NCI-H2107 (cell line): ENCODE results near the gene ESRRG.
"Not testable (repeated sequence)": the region's sequence is repeated elsewhere in the genome, so short reads cannot be mapped to it uniquely, and the experiment has no call there.

Source experiments
- DNase-seq: peaks from one replicate; lab custom pipeline; 2025; lab: John Stamatoyannopoulos, UW

Gene ESRRG

DNA sequence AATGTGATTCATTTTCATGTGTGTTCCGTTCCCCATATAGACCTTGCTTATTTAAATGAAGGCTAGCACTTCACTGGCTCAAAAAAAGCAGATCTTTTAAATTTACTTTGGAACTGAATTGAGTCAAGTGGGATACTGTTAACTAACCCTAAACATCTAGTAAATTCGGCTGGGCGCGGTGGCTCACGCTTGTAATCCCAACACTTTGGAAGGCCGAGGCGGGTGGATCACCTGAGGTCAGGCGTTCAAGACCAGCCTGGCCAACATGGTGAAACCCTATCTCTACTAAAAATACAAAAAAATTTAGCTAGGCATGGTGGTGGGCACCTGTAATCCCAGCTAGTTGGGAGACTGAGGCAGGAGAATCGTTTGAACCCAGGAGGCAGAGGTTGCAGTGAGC lies 19.2 kb downstream of the ESRRG start:
- DNase-seq, result not testable (repeated sequence)

DNA sequence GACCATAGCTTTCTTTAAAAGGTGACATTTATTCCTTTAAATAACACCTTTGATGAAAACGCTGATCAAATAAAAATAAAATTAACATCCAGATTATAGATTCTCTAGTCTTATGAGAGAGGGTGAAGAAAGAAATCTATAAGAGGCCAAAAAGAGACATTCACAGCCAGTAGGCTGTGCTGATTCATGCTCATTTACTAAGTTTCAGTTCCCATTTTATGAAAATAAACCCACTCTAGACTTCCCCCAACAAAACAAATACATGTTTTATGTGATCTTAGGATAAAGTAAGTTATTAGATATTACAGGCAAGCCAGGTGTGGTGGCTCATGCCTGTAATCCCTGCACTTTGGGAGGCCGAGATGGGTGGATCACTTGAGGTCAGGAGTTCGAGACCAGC lies 21.1 kb downstream of the ESRRG start:
- DNase-seq, result no peak

DNA sequence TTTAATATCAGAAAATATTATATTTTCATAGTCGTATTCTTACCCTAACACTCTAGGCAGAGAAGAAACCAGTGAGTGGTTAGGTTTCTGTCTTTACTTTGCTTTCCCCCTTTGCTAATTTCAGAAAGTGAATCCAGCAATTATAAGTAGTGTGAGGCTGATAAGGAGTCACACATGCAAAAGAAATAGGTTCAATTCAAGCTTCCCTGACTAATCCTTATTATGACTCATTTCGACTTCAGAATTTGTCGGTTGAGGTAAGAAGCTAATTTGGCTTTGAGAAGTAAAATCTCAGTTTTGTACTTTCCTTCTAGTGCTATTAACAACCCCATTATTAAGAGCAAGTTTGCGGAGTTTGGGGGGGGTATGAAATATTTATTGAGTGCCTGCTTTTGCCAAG lies 22.4 kb downstream of the ESRRG start:
- DNase-seq, result no peak

DNA sequence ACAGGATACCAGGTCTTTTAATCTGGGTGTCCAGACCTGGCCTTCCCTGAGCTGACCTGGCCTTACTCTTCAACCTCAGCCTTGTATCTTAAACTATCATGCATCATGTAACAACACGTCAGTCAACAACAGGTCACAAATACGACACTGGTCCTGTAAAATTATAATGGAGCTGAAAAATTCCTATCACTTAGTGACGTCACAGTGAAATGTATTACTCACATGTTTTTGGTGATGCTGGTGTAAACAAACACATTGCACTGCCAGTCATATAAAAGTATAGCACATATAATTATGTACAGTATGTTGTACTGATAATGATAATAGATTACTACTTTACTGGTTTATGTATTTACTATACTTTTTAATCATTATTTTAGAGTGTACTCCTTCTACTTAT lies 31.5 kb downstream of the ESRRG start:
- no peak for DNase-seq

DNA sequence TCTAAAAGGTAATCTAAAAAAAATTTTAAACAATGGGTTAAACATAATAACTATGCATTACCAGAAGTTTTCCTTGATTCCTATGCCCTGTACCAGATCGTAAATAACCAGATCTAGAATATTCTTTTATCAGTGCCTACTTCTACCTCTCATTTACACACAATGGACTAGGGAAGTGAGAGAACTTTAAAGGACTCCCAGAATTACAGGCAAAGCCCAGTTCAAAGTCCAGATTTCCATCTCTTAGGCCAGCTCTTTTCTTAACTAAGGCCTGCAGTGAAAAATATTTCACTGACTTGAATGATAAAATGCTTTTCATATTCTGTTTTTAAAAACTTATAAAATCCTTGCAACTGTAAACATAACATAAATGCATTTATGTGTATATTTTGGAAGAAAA lies 32.6 kb downstream of the ESRRG start:
- no peak for DNase-seq

DNA sequence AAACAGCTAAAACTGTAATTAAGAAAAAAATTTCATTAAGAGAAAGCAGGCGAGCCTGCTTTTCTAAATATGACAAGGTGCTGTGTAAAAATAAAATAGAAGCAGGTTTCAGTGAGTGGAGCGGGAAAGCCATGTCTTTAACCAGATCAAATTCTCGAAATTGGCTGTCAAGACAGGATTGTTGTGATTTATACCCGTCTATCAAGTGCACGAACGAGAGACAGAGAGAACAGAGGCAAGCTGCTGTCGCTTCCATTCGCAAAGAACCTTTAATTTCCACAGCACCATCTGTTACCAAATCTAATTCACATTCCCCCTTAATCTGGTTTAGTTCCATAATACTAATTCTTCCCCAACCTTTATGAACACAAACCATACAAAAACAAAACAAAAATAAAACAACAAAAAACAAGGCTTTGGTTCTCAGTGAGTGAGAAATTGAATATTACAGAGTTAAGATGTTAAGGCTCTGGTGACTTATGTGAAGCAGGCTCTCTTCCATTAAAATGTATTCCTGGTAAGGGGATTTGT lies 35.0 kb downstream of the ESRRG start:
- DNase-seq, result no peak

DNA sequence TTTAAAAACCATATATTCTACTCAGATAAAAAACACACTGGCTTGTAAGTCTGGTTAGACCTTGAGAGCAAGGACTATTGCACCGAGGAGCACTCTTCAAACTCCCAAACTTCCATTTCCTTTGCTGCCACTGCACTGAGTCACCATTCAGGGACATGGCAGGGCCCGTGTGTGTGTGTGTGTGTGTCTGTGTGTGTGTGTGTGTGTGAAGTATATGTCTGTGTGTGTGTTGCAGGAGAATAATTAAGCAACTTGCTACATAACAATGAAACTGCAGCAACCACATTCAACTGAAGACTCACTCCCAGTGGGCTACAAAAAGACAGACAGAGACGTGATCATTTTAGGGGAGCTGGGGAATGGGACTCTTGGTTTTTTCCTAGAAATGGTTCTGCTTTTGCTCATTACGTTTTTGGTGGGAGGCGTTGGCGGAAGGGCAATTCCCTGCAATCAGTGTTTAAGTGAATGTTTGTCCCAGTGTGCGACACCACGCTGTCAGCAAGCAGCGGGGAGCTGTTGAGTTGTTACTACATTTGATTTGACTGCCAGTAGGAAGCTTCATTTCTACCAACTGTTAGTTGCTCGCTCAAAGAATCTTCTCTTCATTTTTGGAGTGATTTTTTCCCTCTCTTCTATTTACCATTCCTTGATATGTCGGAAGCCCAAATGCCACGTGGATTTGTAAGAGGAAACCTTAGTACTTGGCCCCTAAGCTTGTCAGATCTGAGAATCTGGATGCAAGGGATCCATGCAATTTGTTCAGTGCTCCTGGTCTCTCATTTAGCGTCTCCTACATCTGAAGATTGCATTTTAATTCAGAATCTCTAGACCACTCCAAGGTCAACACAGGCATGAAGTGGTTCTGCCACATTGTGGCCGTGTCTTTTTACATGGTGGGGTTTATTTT lies 36.1 kb downstream of the ESRRG start:
- DNase-seq, result no peak

DNA sequence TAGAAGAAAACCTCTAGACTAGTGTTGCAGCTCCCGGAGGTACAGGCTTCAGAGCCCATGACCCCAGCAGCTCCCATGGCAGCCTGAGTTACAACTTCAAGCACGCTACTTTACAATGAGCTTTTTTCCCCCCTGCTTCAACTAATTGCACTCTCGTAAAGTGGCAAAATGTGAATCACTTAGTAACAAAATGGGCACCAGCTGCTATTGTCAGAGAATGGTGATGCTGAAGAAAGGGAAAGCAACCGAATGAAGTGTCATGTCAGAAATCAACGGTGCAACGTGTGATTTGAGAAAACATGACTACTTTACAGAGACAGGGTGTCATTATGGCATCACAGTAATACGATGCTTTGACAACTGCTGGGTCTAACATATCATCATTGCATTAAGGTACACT lies 40.5 kb downstream of the ESRRG start:
- peak; percentile 79 for DNase-seq

DNA sequence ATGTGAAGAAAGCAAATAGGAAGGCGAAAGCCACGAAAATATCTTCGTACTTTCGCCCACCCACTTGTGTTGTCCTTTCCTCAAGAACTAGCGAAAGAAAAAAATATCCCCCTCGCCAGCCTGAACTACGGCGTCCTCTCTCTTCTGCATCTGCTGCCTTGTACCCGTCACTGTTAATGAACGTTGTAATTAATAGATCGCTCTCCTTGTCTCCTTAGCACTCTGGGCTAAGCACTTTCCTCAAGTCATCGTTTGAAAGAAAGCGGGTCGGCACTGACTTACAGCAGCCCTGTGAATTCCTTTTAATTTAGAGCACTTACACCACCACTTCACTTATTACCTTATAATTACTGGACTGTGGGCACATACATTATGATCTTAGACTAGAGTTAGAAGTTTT lies 44.1 kb downstream of the ESRRG start:
- no peak for DNase-seq

DNA sequence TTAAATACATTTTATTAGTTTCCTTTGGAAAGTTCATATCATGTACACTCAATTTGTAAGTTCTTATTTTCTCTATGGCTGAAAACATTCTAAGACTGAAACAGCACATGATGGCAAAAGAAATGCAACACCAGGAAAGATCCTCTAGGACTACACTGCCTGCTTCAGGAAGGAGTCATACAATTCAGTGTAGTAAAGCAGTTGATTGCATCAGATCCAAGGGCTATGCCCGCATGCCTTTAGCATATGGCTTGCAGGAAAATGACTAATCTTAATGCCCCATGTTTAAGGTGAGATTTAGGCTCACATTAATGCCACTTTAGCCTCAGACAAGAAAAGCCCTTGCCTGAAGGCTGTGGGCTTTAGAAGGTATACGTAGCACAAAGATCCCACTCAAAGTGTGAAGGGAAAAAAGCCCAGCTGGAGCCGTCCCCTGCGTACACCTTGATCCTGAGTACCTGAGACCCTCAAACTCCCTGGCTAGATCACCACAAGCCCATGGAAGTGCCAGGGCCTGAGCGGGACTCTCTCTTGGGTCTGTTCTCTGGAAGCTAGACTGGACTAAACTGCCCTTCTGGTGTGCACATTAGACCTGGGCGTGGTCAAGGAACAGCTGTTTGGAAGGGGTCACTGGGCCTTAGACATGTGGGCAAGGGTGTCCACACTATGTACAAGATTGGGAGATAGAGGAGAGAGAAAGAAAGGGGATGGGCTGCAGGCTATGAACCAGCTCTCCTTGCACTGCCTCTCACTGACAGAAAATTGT lies 52.9 kb downstream of the ESRRG start:
- no peak for DNase-seq

DNA sequence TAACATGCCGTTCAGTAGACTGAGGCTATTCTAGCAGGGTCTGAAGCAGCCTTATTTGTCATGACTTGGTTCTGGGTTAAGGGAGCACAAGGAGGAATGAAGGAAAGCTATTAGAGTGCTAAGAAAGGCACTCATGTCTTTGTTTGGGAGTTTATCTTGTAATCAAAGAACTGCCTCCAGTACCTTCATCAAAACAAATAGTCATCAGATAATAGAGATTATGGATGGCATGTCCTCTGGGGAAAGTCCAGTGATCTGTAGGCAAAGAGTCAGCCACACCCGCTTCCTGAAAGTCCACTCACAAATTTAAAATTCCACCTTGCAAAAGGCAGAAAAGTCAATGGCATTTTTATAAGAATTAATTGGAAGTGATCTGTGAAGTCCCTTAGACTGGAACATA lies 56.8 kb downstream of the ESRRG start:
- DNase-seq, result no peak

DNA sequence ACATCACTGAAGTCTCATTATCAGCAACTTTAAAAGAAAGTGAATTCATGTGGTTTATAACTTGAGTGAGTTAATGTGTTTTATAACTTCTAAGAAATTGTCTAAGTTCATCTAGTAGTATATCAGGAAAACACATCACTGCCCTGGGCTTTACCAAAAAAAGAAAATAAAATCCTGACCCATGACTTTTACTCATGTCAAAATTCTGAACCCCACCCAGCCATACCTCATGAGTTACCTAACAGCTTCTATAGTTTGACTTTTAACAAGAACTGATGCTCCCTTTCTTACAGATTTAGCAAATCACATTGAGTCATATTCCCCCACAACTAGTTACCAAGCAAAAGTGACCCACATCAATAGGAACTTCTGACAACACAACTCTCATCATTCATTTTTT lies 57.4 kb downstream of the ESRRG start:
- DNase-seq, result no peak

DNA sequence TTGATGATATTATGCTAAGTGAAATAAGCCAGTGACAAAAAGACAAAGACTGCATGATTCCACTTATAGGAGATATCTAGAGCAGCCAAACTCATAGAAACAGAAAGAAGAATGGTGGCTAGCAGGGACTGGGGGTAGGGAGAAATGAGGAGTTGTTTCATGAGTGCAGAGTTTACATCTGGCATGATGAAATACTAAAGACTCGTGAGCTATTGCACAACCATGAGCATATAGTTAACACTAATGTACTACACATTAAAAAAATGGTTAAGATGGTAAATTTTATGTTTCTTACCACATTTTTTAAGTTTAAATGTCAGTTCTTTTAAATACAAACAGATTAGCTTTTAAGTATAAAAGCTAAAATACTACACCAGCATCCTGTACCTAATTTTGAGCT lies 57.8 kb downstream of the ESRRG start:
- DNase-seq, result no peak

DNA sequence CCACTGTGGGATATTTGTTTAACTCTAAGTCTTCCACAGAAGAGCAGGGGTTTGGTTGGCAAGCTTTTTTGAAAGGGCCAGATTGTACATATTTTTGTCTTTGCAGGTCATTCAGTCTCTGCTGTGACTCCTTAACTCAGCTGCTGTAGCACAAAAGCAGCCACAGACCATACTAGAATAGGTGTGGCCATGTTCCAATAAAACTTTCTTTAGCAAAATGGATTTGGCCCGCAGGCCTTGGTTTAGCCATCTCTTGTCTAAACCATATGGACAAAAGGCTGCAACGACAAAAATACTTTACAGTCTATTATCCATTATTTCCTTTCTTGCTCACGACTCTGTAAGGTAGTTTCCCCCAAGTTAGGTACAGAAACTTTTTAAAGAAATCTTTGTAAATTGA lies 60.5 kb downstream of the ESRRG start:
- DNase-seq, result no peak

DNA sequence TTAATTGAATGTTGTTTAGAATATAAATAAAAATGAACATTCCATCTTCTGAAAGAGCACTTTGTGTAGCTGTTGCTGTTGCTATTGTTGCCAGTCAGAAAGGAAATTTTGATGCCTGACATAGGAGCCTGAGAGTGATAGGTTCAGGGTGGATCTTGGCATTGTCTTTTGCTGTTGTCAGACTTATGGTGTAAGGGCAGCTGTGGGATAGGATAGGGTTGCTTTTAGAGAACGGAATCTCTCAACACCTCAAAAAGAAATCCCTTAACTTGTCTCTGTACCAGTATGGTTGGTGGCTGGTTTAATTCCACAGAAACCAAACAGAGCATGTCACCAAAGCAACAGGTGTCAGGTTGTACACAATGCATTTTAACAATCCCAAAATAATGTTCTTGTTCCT lies 62.7 kb downstream of the ESRRG start:
- no peak for DNase-seq

DNA sequence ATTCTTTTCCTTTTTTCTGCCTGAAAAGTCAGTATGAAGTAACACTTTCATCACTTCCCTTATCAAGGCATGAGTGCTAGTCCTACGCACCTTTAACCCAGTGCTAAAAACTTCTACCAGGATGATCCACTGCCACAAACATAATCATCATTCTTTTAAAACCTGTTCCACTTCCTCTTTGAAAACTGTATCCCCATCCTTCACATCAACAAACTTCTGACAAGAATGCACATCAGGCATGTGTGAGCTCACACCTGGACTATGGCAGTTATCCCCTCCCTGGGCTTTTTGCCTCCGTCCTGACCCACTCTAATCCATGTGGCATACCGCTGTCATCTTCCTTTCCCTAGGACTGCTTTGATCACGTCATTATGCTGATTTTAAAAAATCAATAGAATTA lies 70.2 kb downstream of the ESRRG start:
- no peak for DNase-seq

DNA sequence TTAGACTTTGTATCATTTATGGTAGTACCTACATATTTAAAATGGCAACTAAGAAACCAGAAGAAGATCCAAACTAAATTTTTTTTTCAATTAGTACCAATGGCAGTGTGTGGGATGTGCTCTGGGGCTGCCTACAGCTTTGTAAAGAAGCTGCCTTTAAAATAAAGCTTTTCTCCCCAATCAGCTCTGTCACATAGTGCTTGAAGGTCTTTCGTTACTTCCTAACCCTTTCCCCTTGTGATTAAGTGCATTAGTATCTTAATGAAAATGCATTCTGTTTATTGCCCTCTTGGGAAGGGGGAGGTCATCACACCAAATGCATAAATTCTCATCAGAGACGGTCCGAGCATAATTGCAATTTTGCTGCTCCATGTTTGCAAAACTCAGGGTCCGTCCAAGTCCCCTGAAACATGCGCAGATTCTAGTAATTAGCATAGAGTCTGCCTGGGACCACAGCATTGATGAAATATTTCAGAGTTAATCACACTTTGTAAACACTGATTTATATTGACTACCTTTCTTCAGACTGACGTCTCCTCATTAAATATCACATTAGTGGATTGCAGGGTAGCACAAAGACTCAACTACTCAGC lies 71.3 kb downstream of the ESRRG start:
- no peak for DNase-seq

DNA sequence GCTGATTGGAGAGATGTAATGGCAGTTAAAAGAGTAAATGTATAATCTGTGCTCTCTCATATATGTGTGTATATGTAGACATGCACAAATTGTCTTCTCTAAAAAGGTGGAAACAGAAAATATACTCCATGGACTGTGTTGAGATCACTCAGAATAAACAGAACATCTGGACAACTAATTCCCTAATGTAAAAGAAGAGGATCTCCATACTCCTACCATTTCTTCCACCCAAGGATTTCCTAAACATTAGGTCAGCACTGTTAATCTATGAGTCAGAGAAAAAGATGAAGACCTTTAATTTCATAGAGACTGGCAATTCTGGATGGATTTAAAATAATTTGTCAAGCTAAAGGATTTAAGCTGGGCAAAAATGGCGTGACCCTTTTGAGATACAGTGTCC lies 80.1 kb downstream of the ESRRG start:
- no peak for DNase-seq

DNA sequence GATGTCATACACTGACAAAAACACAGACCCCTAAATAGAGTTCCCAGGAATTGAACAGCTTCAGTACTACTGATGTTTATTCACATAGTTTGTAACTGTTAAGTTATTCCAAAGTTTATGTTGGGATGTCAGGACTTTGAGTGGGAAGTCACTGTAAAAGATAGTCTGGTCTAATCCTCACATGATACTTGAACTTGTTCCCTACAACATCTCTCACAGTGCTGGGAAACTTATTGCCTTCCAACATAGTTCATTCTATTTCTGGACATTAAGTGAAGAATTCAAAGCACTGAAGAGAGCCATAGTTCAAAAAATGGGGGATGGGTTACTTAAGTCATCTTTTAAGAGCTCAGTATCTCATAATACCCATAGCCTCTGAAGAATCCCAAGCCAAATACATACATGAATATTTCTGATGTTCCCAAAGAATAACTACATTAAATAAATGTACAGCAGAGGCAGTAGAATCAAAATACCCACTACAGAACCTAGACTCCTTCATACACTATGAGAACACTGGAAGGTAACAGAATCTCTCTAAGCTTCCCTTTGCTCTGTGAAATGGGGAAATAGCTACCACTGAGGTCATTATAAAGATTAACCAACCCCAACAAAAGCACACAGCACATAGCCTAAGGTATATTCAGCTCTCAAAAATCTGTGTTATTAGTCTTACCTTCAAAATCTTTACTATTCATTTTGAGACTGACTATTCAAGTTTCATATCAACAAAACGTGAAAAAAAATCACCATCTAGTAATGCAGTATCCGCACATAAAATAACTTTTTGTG lies 81.4 kb downstream of the ESRRG start:
- DNase-seq, result no peak

DNA sequence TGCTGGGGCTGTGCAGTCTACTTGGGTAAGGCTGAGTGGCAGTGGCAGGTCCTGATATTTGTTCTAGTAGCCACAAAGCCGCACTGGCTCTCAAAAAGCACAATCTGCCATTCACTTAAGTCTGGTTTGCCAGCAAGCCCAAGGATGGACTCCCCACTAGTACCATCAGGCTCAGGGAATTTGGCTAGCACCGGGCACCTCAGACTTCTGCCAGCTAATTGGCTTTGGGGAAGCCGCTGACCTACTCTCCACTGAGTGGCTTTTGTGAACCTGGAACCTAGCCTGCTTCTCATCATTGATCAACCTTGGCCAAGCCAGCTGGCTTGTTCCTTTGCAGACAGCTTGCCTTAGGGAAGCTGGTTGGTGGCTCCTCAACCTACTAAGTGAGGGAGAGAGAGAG lies 83.1 kb downstream of the ESRRG start:
- DNase-seq, result no peak

DNA sequence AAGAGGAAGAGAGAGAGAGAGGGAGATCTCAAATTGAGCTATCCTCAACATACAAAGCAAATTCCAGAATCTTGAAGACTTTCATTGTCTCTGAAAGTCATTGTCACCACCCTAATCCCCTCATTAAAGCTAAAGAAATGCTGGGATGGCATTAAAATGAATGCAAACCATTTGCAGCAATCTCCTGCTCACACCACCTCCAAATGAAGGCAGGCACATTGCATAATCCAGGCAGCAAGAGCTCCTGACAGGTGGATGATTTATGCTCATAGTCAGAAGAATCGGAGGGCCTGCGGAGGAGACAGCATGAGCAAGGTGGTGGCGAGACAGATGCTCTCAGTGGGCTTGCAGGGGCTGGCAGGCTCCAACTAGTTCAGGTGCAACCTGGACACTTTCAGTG lies 90.2 kb downstream of the ESRRG start:
- no peak for DNase-seq

DNA sequence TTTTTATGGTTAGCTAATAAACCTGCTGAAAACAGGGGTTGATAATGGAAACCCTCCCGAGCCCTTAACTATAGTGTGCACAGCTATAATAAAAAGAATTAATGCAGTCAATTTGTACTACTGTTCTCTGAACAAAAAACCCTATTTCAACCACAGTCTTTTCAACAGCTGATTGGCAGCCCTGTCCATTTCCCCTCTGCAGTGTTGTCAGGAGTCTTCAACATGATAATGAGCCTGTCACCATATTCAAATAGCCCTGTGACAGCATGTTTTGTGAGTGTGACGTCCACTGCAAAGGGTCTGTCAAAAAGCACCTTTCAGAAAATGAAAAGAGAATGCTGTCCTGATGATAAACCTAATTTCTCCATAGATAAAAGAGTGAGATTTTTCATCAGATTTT lies 92.7 kb downstream of the ESRRG start:
- no peak for DNase-seq
